SJSA1 (cell line): ENCODE data around the gene SHC3. TPM values are rescaled to one million over a fixed set of nuclear protein-coding genes. Genes with fewer than 3 reads are reported as not detected.

Source experiments
- DNase-seq, 2 experiments: peaks; one replicate each; pipeline ENCODE4 v3.0.0-alpha.2; 2015 to 2020; ENCODE audit warnings: low spot score in 2 of 2, low read depth in 1 of 2
- H3K27ac ChIP-seq: fragments of 250-450 bp; sonication (Bioruptor Pico); 2 replicates; pipeline ENCODE4 v1.5.1; 2020; ENCODE audit warnings: mild to moderate bottlenecking, moderate library complexity
- H3K27me3 ChIP-seq: fragments of 250-450 bp; sonication (Bioruptor Pico); replicated peaks from 2 replicates; pipeline ENCODE4 v1.5.1; 2020; ENCODE audit warnings: mild to moderate bottlenecking, moderate library complexity
- H3K36me3 ChIP-seq: fragments of 250-450 bp; sonication (Bioruptor Pico); 2 replicates; pipeline ENCODE4 v1.5.1; 2020; ENCODE audit warnings: mild to moderate bottlenecking
- H3K4me1 ChIP-seq: fragments of 250-450 bp; sonication (Bioruptor Pico); replicated peaks from 2 replicates; pipeline ENCODE4 v1.6.1; 2021; ENCODE audit warnings: mild to moderate bottlenecking
- H3K4me3 ChIP-seq: fragments of 250-450 bp; sonication (Bioruptor Pico); 2 replicates; pipeline ENCODE4 v1.5.1; 2020; ENCODE audit warnings: mild to moderate bottlenecking
- H3K9me3 ChIP-seq: fragments of 250-450 bp; sonication (Bioruptor Pico); replicated peaks from 2 replicates; pipeline ENCODE4 v1.5.1; 2020; ENCODE audit warnings: mild to moderate bottlenecking
- total RNA-seq: library from RNA; depleted of rRNA; stranded (reverse); fragments of >200 nt; shearing (Covaris generic); gene quantifications from 2 replicates; pipeline ENCODE4 v1.2.3, GENCODE V29; 2014

The SHC3 gene
- total RNA-seq, 1 experiment from 2014 or later, result 0.34 TPM

DNA sequence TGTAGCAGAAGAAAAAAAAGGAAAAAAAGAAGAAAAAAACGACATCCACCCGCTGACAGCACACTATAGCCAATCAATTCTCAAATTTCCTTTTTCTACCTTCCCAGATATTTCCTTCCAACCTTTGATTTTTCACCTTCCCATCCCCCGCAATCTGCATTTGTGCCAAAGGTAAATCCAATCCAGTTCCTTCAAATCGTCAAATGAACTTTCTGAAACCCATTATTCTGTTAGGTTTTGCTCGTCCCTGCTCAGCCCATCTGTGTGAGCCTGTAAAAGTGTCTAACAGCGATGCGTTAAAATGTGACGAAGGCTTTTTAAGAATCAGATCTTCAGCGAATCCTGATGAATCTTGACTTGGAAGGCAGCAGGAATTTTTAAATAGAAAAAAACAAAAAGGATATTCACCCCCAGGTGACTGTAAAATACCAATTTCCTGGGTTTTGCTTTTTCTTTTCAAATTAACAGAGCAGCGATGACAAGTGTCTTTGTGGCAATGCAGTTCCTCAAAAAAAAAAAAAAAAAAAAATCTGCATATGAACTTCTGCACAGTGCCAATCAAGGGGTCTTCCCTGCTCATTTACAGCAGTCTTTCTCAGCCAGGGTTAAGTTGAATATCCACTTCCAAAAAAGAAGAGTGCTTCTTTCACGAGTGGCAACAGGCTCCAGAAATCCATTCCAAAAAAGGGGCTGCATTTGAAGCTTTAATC, 367 bp upstream of the SHC3 start:
- Histone ChIP-seq H3K9me3 (no peaks in the 10 kb centered on the region), H3K4me3 (peak overlapping the region; percentile 42), H3K27me3 (peaks cover 21% of the 10 kb centered on the region), H3K27ac (no peak overlapping the region), H3K36me3 (no peaks in the 10 kb centered on the region), H3K4me1 (peaks cover 32% of the 10 kb centered on the region)
- no peak for DNase-seq

DNA sequence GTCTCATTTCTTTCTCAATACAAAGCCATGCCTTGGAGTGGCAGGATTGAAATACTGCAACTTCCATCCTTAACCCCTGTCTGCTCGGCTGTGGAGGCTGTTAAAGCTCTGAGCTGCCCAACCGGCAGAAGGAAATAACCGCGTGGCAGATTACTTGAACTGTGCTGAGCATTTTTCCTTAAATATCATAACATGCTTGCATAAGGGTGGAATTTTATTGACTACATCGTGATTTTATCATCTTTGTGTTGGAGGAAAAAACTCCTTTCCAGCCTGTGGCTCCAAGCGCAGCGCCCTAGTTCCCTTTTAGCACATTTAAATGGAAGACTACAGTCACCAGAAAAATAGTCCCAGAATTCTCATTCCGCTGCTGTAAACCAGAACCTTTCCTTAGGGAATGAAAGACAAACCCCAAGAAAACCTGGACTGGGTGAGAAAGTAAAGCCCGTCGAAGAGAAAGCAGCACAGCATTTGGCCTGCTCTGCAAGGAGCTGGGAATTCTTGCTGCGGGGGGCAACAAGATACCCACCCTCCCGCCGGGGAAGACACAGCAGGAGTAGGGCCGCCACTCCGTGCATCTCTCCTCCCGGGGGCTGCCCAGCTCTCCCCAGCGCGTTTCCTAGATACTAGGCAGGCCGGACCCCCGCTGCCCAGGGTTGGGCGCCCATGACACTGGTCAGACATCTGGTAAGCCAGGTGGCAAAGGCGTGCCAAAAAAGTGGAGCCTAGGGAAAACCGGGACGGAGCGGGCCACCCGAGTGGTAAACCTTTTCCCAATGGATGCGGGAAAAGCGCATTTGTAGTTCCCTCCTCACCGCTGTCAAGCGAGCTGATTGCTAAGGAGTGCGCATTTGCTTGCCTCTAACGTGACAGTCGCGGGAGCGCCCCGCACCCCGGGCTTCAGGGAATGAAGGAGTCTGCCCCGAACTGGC, 1.3 kb downstream of the SHC3 start:
- H3K27ac ChIP-seq, result no peak overlapping the region
- H3K36me3 ChIP-seq, result no peaks in the 10 kb centered on the region
- no peaks in the 10 kb centered on the region for H3K9me3 ChIP-seq
- H3K4me1 ChIP-seq, result peaks cover 32% of the 10 kb centered on the region
- H3K27me3 ChIP-seq, result peaks cover 21% of the 10 kb centered on the region
- H3K4me3 ChIP-seq, result peak overlapping the region; percentile 42
- DNase-seq, result no peak

DNA sequence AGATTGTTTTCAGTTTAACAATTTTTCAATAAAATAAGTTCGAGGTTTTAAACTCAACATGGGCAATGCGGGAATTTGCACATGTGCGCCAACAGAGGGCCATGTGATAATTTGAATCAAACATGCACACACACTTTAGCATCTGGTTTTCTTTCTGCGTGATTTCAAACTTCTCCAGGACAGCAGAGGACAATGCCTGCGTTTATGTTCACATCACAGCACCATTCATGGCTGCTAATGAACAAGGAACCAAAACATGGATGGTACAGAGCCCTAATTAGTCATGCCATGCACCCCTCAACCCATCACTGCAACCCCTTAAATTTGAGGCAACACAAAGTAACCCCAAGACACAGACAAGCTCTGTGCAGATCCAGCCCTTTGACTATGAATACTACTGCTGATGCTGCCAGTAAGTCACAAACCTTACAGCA, 2.8 kb downstream of the SHC3 start:
- Histone ChIP-seq H3K27ac (no peak overlapping the region), H3K4me1 (peaks cover 32% of the 10 kb centered on the region), H3K4me3 (no peak overlapping the region), H3K36me3 (no peaks in the 10 kb centered on the region), H3K9me3 (no peaks in the 10 kb centered on the region), H3K27me3 (peaks cover 21% of the 10 kb centered on the region)
- no peak for DNase-seq

DNA sequence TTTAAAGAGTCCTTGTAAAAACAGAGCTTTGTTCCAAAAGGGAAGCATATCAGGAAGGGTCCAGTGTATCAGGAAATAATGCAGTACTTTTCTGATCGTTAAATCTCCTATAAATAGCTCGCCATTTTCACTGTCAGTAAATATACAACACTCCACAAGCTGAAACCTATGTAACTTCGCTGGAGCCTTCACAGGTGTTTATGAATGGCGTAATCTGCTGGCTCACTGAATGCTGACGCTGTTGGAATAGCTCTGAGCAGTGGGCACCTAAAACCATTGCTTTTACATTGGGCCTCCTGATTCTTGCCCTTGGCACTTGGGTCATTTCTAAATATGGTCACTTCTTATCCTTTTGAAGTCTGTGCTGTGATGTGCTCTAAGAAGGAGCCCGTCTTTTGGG, 4.3 kb downstream of the SHC3 start:
- H3K27me3 ChIP-seq, result peaks cover 21% of the 10 kb centered on the region

DNA sequence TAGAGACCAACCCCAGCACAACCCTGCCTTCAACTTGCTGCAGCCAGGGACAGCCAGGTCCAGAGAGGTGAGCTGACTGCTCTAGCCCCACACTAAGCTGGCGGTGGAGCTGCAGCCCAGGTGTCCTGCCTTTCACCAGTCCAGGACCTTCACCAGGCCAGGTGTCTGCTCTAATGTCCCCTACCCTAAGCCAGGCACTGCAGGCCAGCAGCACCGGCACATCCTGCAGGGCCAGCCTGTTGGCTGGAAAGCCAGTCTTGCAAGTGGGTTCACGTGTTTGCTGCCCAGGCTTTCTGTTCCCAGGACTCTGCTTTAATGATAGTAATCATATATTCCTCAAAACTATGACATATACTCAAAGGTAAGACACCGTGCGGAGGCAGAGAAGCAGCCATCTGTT, 5.5 kb downstream of the SHC3 start:
- Histone ChIP-seq H3K9me3 (no peaks in the 10 kb centered on the region), H3K36me3 (no peaks in the 10 kb centered on the region), H3K4me1 (peaks cover 7% of the 10 kb centered on the region), H3K27ac (no peak overlapping the region), H3K4me3 (no peak overlapping the region), H3K27me3 (peaks cover 21% of the 10 kb centered on the region)
- no peak for DNase-seq

More for the DNA sequence above, 4.3 kb downstream of the SHC3 start:
- no peaks in the 10 kb centered on the region for H3K36me3 ChIP-seq
- no peaks in the 10 kb centered on the region for H3K9me3 ChIP-seq
- H3K27ac ChIP-seq, result no peak overlapping the region
- DNase-seq, result no peak
- H3K4me1 ChIP-seq, result peaks cover 19% of the 10 kb centered on the region
- no peak overlapping the region for H3K4me3 ChIP-seq

DNA sequence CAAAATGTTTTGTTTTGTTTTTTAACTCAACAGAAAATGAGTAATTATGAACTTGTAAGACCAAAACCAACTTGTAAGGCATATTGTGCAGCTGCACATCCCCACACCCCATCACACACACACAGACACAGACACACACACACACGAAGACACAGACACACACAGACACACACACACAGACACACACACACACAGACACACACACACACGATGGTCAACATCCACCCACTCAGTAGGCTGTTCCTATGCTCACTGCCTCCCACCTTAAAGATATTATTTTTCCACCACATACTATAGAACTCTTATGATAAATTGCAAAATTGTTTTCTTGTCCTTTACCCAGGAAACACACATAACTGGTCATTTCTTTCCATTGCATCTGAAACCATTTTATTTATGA, 6.2 kb downstream of the SHC3 start:
- DNase-seq, result no peak
- H3K4me1 ChIP-seq, result no peaks in the 10 kb centered on the region
- no peak overlapping the region for H3K27ac ChIP-seq
- H3K27me3 ChIP-seq, result peaks cover 18% of the 10 kb centered on the region
- no peak overlapping the region for H3K4me3 ChIP-seq
- H3K9me3 ChIP-seq, result no peaks in the 10 kb centered on the region
- H3K36me3 ChIP-seq, result no peaks in the 10 kb centered on the region

DNA sequence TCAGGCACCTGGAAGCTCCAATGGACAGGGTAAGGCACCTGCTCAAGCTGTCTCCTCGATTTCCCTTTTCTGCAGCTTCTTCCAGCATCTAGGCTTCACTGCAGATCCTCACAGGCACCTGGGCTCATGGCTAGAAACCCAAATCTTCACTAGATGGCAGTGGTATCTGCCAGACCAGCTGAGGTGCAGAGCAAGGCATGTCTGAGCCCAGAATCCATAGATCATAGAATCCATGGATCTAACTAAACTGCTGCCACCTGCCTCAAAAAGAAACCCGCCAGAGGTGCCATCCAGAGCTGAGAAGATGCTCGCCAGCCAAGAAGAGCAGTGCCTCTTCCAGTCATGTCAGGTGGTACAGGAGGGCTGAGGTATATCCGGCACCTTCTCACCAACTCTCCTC, 6.9 kb downstream of the SHC3 start:
- H3K4me1 ChIP-seq, result no peaks in the 10 kb centered on the region
- DNase-seq, result no peak
- peaks cover 12% of the 10 kb centered on the region for H3K27me3 ChIP-seq
- H3K4me3 ChIP-seq, result no peak overlapping the region
- H3K36me3 ChIP-seq, result no peaks in the 10 kb centered on the region
- no peaks in the 10 kb centered on the region for H3K9me3 ChIP-seq
- H3K27ac ChIP-seq, result no peak overlapping the region

DNA sequence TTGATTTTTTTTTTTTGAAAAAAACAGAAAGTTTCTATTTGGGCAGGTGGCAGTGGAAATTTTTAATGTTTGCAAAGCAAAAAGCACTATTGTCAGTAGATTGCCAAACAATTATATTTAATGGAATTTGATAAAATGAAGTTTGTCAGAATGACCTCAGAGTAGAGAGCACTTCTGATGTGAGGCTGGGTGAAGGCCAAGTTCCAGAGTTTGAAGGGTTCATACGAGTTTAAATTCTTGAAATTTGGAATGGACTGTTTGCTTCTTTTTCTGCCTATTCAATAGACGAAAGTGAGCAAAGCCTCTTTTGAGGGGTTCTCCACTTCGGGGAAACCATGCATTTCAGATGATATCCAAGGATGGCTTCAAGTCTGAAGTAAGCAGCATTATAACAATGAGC, 7.4 kb downstream of the SHC3 start:
- no peaks in the 10 kb centered on the region for H3K36me3 ChIP-seq

DNA sequence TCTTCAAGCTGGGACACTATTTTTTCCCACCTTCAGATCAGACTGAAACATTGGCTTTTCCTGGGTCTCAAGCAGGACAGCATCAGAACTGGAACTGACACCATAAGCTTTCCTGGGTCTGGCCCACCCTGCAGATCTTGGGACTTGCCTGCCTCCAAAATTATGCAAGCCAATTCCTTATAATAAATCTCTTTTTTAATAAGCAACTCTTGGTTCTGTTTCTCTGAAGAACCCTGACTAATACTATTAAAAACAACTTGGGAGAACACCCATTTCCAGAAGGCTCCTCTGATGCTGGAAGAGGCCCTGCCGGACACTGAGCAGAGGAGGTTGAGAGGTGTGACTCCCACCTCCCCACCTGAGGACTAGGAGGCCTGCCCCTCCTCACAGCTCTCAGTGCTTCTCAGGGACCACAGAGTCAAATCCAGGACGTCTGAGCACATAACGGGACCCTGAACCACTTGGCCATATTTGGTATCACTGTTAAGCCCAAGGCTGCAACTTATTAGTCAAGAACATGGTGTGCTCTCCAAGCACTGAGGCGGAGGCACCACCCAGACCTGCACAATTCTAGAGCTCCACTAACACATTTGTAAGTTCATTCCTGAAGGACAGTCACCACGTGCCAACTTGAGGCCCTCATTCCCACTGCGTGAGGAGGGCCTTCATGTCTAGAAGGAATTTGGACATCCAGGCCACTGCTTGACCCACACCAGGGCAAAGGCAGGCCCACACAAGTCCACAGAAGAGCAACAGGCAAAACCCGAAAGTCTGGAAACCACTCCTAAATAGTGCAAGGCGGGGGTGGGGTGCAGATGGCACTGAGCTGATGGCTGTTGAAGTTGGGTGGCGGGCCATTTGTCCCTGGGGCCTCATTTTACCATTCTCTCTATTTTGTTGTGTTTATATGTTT, 9.5 kb downstream of the SHC3 start:
- Histone ChIP-seq H3K4me1 (no peaks in the 10 kb centered on the region), H3K27ac (no peak overlapping the region), H3K9me3 (no peaks in the 10 kb centered on the region), H3K36me3 (no peaks in the 10 kb centered on the region), H3K27me3 (no peaks in the 10 kb centered on the region), H3K4me3 (no peak overlapping the region)
- DNase-seq, result no peak

More for the DNA sequence above, 7.4 kb downstream of the SHC3 start:
- no peaks in the 10 kb centered on the region for H3K9me3 ChIP-seq
- no peak for DNase-seq
- H3K27ac ChIP-seq, result no peak overlapping the region
- no peaks in the 10 kb centered on the region for H3K4me1 ChIP-seq
- peaks cover 7% of the 10 kb centered on the region for H3K27me3 ChIP-seq
- no peak overlapping the region for H3K4me3 ChIP-seq

DNA sequence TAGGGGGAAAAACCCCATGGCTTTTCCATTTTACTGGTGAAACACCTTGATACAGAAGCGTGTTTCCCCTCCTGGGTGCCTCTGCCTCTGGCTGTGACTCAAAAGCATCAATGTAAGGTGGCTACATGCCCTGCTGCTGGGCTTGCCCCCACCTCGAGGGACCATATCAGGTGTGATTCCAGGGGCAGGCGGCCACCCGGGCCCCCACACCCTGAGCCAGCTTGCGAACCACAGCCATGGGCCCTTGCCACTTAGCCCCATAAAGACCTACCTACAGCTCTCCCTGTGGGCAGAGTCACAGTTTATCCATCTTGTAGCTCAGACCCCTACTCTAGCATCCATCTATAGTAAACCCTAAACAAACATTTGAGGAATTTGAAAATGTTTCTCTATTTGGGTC, 10.8 kb downstream of the SHC3 start:
- no peaks in the 10 kb centered on the region for H3K27me3 ChIP-seq
- DNase-seq, result no peak
- H3K27ac ChIP-seq, result no peak overlapping the region
- no peak overlapping the region for H3K4me3 ChIP-seq
- no peaks in the 10 kb centered on the region for H3K36me3 ChIP-seq
- H3K4me1 ChIP-seq, result no peaks in the 10 kb centered on the region
- no peaks in the 10 kb centered on the region for H3K9me3 ChIP-seq

DNA sequence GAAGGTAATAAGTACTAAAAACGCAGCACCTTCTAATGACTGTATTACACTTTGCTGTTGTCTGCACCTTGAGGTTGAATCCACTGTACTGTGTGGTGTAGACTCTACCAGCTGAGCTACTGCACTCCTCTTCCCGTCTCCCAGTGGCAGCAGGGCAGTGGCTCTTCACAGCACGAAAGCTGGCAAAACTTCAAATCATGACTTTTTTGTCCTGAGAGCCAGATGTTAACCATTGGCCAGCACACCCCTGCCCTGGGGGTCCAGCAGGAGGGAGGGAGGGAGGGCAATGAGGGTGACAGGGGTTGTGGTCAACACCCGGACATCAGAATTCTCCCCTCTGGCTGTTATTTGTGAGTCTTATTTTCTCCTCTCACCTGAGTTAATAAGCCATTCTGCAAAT, 11.8 kb downstream of the SHC3 start:
- DNase-seq, result no peak
- Histone ChIP-seq H3K27ac (no peak overlapping the region), H3K4me3 (no peak overlapping the region), H3K9me3 (no peaks in the 10 kb centered on the region), H3K4me1 (no peaks in the 10 kb centered on the region), H3K36me3 (no peaks in the 10 kb centered on the region), H3K27me3 (no peaks in the 10 kb centered on the region)

DNA sequence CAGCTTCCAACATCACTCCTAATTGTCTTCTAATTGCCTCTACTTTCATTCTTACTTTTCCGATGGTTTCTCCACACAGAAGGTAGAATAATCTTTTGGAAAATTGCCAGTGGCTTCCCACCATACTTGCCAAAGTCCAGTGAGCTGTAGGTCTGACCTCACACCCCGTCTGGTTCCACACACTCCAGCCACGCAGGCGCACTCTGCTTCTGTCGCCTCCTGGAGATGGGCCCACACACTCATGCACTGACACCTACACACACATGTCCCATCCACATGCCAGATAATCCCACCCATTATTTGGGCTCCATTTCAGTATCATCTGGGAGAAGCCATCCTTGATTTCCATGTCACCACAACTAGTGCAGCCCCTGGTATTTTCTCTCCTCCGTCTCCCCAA, 12.7 kb downstream of the SHC3 start:
- Histone ChIP-seq H3K4me1 (no peaks in the 10 kb centered on the region), H3K36me3 (no peaks in the 10 kb centered on the region), H3K27ac (no peak overlapping the region), H3K27me3 (no peaks in the 10 kb centered on the region), H3K9me3 (no peaks in the 10 kb centered on the region), H3K4me3 (no peak overlapping the region)
- no peak for DNase-seq

DNA sequence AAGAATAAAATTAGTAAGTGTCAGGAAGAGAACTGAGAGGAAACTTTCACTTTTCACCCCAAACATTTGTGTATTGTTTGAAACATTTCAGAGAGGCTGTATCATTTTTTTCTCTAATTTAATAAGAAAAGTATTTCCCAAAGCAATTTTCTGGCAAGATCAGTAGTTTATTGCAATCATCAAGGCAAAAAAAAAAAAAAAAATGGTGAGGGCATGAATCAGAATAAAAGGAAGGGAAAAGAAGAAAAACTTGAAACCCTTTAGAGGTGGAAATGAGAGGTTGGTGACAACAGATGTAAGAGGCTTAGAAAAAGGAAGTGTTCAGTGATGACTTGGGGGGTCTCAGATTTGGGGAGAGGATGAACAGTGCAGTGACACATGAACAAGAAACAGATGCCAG, 13.3 kb downstream of the SHC3 start:
- H3K27me3 ChIP-seq, result no peaks in the 10 kb centered on the region
- H3K27ac ChIP-seq, result no peak overlapping the region
- no peaks in the 10 kb centered on the region for H3K36me3 ChIP-seq
- no peaks in the 10 kb centered on the region for H3K9me3 ChIP-seq
- H3K4me1 ChIP-seq, result no peaks in the 10 kb centered on the region
- no peak overlapping the region for H3K4me3 ChIP-seq
- DNase-seq, result no peak
